OCI-LY3 (cell line): ENCODE measurements around the gene SGO2.

Experiments used
- CTCF ChIP-seq: fragments of 200-600, 300-600 bp; sonication (generic); IDR thresholded peaks from 2 replicates; pipeline ENCODE4 v1.5.1; 2014; ENCODE audit warnings: antibody characterized with exemption, low read length, low read depth
- EZH2phosphoT487 ChIP-seq: fragments of 200-600 bp; shearing (Covaris generic); IDR thresholded peaks from 2 replicates; pipeline ENCODE4 v1.6.1; 2018; ENCODE audit warnings: antibody characterized with exemption, mixed run types, low read depth

- TF ChIP-seq CTCF (no peak), EZH2phosphoT487 (no peak)
Measured at GRCh38 chr2:200538139-200538538, 12.1 kb downstream of the SGO2 start.
